Activated naive CD4-positive, alpha-beta T cell treated with anti-CD3 and anti-CD28 coated beads, Interleukin-2, amount 10 ng/mL, durations not matched to agents 7 days and 5 days (primary cell): Measurements from ENCODE around the gene TBC1D22B.
A peak's percentile ranks its signal among the peaks of the same experiment; 100 is the strongest.
"Not testable (repeated sequence)": the region's sequence is repeated elsewhere in the genome, so short reads cannot be mapped to it uniquely, and the experiment has no call there.

Experiments
- CTCF ChIA-PET: fragments of 350-600 bp; sonication (Branson Sonifier 250); formaldehyde crosslinking; loops from one replicate; lab custom pipeline; 2021; ENCODE audit warnings: antibody characterized with exemption; lab: Charles Lee
- DNase-seq: peaks from one replicate; pipeline ENCODE4 v3.0.0-alpha.2; 2020
- H3K27ac Mint-ChIP-seq: one replicate; pipeline ENCODE4 v1.8.0; 2021; ENCODE audit warnings: mild to moderate bottlenecking, moderate library complexity, mixed read lengths
- H3K27me3 Mint-ChIP-seq: one replicate; pipeline ENCODE4 v1.8.0; 2021; ENCODE audit warnings: mild to moderate bottlenecking, mixed read lengths
- H3K36me3 Mint-ChIP-seq: one replicate; pipeline ENCODE4 v1.8.0; 2021; ENCODE audit warnings: mixed read lengths
- H3K4me1 Mint-ChIP-seq: one replicate; pipeline ENCODE4 v1.8.0; 2021; ENCODE audit warnings: mixed read lengths
- H3K4me3 Mint-ChIP-seq: one replicate; pipeline ENCODE4 v1.8.0; 2021; ENCODE audit warnings: mild to moderate bottlenecking, moderate library complexity, mixed read lengths
- H3K9me3 Mint-ChIP-seq: one replicate; pipeline ENCODE4 v1.8.0; 2021; ENCODE audit warnings: mixed read lengths

Gene TBC1D22B

DNA sequence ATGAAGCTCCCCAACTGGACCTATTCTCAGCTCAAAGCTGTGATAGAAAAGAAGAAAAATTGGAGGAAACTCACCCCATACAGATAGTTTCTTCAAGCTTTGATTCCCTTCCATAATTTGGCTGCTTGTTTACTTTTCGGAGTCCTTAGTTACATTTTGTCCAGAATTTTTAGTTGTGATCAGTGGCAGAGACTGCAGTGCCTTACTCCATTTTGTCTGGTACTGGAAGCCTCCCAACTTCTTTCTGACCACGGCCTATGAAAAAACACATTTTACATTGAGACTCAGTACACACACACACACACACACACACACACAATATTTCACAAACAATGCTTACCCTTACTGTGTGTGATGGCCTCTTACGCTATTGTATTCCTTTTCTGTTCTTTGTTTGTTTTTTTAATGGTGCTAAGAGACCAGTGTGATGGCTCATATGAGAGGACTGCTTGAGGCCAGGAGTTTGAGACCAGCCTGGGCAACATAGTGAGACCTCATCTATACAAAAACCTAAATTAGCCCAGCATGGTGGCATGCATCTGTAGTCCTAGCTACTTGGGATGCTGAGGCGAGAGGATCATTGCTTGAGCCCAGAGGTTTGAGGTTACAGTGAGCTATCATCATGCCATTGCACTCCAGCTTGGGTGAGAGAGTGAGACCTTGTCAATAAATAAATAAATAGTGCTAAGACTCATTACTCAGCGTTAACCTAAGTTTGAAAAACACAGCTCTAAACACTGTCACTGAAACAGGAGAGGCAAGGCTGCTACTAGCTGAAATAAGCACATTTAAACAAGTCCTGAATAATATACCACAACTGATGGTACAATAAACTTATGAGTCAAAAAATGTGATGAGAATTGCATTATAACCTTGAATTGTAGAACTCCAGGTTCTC is 82.4 kb downstream of the TBC1D22B start:
- Mint-ChIP-seq H3K36me3 (peaks cover 1% of the 10 kb centered on the region), H3K4me3 (no peak overlapping the region), H3K27me3 (peaks cover 25% of the 10 kb centered on the region), H3K9me3 (no peaks in the 10 kb centered on the region), H3K27ac (no peak overlapping the region), H3K4me1 (no peaks in the 10 kb centered on the region)
- CTCF ChIA-PET = interaction anchor here (0.6 to 1.9 kb wide), 6 partner anchors 9 to 448 kb away, joined by 3 to 4 read pairs (median 3); no protein-coding TSS in a partner anchor
- DNase-seq = no peak

DNA sequence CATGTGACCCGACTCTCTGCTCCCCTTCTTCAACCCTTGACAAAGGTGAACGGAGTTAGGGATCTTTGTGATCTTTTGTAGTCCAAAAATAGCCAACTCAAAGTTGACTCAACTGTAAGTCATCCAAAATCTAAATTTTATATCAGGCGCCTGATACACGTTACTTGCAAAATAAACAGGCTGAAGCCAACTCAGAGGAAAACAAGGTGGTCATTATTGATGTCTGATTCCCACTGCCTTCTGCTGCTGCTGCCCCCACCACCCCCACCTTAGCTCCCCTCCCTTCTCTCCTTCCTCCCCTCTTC is 83.0 kb downstream of the TBC1D22B start:
- CTCF ChIA-PET = interaction anchor here (1.5 kb wide), 2 partner anchors 9 to 351 kb away, joined by 3 to 4 read pairs; no protein-coding TSS in a partner anchor
- Mint-ChIP-seq H3K9me3 (no peaks in the 10 kb centered on the region), H3K4me1 (no peaks in the 10 kb centered on the region), H3K27ac (no peak overlapping the region), H3K27me3 (peaks cover 25% of the 10 kb centered on the region), H3K36me3 (peaks cover 1% of the 10 kb centered on the region), H3K4me3 (no peak overlapping the region)
- no peak for DNase-seq

DNA sequence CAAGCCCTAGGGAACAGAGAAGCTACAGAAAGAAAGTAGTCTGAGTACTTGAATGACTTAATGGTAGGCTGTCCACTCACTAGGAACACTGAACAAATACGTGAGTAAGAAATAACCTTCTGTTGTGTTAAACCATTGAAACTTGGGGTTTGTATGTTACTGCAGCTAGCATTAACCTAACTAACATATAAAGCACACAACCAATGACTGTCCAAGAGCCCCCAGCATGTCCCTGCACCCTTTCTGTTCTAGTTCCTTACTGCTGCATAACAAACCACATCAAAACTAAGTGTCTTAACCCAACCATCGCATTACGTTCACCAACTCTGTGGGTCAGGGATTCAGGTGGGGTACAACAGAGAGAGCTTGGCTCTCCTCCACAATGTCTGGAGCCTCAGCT is 85.7 kb downstream of the TBC1D22B start:
- H3K27ac Mint-ChIP-seq = no peak overlapping the region
- CTCF ChIA-PET = no interaction called here
- H3K4me1 Mint-ChIP-seq = no peaks in the 10 kb centered on the region
- H3K27me3 Mint-ChIP-seq = peaks cover 38% of the 10 kb centered on the region
- no peaks in the 10 kb centered on the region for H3K9me3 Mint-ChIP-seq
- no peaks in the 10 kb centered on the region for H3K36me3 Mint-ChIP-seq
- H3K4me3 Mint-ChIP-seq = no peak overlapping the region
- DNase-seq = no peak

DNA sequence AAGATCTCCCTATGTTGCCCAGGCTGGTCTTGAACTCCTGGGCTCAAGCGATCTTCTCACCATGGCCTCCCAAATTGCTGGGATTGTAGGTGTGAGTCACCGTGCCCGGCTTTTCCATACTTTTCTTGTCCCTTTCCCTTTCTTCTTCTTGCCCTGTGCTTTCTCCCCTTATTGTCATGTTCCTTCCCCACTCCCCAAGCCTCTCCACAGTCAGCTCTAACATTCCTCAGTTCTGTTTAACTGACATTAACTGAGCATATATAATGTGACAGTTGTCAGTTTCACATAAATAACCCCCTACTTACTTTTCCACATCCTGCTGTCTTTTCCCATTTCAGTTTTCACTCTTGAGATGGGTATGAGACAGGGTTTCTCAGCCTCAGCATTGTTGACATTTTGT is 86.7 kb downstream of the TBC1D22B start:
- CTCF ChIA-PET = no interaction called here
- no peaks in the 10 kb centered on the region for H3K4me1 Mint-ChIP-seq
- no peaks in the 10 kb centered on the region for H3K36me3 Mint-ChIP-seq
- H3K27me3 Mint-ChIP-seq = peaks cover 38% of the 10 kb centered on the region
- DNase-seq = no peak
- H3K9me3 Mint-ChIP-seq = no peaks in the 10 kb centered on the region
- no peak overlapping the region for H3K4me3 Mint-ChIP-seq
- no peak overlapping the region for H3K27ac Mint-ChIP-seq

DNA sequence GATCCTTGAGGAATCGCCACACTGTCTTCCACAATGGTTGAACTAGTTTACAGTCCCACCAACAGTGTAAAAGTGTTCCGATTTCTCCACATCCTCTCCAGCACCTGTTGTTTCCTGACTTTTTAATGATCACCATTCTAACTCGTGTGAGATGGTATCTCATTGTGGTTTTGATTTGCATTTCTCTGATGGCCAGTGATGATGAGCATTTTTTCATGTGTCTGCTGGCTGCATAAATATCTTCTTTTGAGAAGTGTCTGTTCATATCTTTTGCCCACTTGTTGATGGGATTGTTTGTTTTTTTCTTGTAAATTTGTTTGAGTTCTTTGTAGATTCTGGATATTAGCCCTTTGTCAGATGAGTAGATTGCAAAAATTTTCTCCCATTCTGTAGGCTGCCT is 88.2 kb downstream of the TBC1D22B start:
- H3K27ac Mint-ChIP-seq, H3K9me3 Mint-ChIP-seq, CTCF ChIA-PET, H3K4me1 Mint-ChIP-seq, H3K4me3 Mint-ChIP-seq, DNase-seq, H3K36me3 Mint-ChIP-seq: not testable (repeated sequence)
- H3K27me3 Mint-ChIP-seq = peaks cover 38% of the 10 kb centered on the region

DNA sequence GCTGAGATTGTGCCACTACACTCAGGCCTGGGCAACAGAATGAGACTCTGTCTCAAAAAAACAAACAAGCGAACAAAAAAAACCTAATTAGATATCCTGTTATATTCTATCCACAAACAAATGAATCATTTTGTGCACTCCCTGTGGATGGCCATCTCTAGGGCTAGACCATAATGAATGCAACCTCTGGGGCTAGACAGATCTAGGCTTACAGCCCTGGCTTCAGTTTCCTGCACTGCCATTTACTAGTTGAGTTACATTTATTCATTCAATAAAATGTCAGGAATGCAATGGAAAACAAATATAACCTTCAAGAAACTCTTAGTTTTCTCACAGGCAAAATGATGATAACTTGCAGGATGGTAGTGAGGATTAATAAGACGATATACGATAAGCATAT is 89.6 kb downstream of the TBC1D22B start:
- H3K9me3 Mint-ChIP-seq = no peaks in the 10 kb centered on the region
- H3K27me3 Mint-ChIP-seq = peaks cover 37% of the 10 kb centered on the region
- DNase-seq = no peak
- H3K4me3 Mint-ChIP-seq = no peak overlapping the region
- no peaks in the 10 kb centered on the region for H3K4me1 Mint-ChIP-seq
- H3K27ac Mint-ChIP-seq = no peak overlapping the region
- H3K36me3 Mint-ChIP-seq = no peaks in the 10 kb centered on the region
- CTCF ChIA-PET = no interaction called here

DNA sequence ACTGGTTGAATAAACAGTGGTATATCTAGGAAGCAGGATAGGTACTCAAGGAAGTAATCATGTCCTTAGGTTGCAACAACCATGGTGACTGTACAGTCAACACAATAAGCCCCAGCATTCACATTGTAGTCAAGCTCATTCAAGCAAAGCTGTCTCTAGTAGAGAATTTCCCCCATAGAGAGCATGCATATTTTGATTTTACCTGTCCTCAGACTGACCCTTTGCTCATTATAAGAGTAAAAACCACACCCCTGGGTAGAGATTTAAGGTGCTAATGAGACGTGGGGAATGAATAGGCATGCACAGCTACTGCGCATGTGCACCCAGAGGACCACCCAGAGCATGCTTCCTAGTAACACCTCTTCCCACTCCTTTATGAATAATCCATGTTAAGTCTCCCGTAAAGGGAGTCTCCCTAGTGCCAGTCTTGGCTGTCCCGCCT is 90.1 kb downstream of the TBC1D22B start:
- H3K9me3 Mint-ChIP-seq = no peaks in the 10 kb centered on the region
- H3K36me3 Mint-ChIP-seq = no peaks in the 10 kb centered on the region
- H3K4me3 Mint-ChIP-seq = no peak overlapping the region
- peaks cover 4% of the 10 kb centered on the region for H3K4me1 Mint-ChIP-seq
- peaks cover 37% of the 10 kb centered on the region for H3K27me3 Mint-ChIP-seq
- CTCF ChIA-PET = no interaction called here
- no peak overlapping the region for H3K27ac Mint-ChIP-seq
- DNase-seq = no peak

DNA sequence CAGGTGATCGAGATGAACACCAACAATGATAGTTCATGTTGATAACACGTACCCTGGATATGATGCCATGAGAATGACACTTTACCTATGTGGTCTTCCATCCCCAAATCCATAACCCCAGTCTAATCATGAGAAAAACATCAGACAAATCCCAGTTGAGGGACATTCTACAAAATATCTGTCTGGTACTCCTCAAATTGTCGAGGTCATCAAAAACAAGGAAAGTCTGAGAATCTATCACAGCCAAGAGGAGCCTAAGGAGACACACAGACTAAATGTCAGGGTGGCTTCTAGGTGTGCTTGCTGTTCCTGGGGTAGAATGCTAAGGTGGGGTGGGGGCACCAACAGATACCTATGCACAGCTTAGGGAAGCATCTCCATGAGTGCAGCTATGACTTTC is 93.5 kb downstream of the TBC1D22B start:
- H3K4me1 Mint-ChIP-seq = peaks cover 28% of the 10 kb centered on the region
- no peaks in the 10 kb centered on the region for H3K9me3 Mint-ChIP-seq
- no peak overlapping the region for H3K4me3 Mint-ChIP-seq
- peaks cover 21% of the 10 kb centered on the region for H3K27me3 Mint-ChIP-seq
- no peak for DNase-seq
- CTCF ChIA-PET = no interaction called here
- peaks cover 5% of the 10 kb centered on the region for H3K36me3 Mint-ChIP-seq
- no peak overlapping the region for H3K27ac Mint-ChIP-seq

DNA sequence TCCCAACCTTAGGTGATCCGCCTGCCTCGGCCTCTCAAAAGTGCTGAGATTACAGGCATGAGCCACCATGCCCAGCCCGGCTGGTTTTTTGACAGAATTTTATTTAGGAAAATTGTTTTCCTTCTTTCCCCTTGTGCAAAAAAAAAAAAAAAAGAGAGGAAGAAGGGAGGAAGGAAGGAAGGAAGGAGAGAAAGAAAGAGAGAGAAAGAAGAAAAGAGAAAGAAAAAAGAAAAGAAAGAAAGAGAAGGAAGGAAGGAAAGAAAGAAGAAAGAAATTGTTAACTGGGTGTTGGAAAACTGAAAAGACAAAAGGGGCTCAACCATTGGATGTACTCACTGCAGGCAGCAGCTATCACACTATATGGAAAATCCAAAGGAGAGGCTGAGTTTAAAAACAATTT is 94.8 kb downstream of the TBC1D22B start:
- H3K4me3 Mint-ChIP-seq = no peak overlapping the region
- H3K27me3 Mint-ChIP-seq = peaks cover 11% of the 10 kb centered on the region
- H3K27ac Mint-ChIP-seq = no peak overlapping the region
- peaks cover 35% of the 10 kb centered on the region for H3K4me1 Mint-ChIP-seq
- H3K9me3 Mint-ChIP-seq = no peaks in the 10 kb centered on the region
- no peak for DNase-seq
- H3K36me3 Mint-ChIP-seq = peaks cover 6% of the 10 kb centered on the region
- CTCF ChIA-PET = interaction anchor here (0.8 kb wide), 1 partner anchor 296 kb away, joined by 3 read pairs; no protein-coding TSS in a partner anchor

DNA sequence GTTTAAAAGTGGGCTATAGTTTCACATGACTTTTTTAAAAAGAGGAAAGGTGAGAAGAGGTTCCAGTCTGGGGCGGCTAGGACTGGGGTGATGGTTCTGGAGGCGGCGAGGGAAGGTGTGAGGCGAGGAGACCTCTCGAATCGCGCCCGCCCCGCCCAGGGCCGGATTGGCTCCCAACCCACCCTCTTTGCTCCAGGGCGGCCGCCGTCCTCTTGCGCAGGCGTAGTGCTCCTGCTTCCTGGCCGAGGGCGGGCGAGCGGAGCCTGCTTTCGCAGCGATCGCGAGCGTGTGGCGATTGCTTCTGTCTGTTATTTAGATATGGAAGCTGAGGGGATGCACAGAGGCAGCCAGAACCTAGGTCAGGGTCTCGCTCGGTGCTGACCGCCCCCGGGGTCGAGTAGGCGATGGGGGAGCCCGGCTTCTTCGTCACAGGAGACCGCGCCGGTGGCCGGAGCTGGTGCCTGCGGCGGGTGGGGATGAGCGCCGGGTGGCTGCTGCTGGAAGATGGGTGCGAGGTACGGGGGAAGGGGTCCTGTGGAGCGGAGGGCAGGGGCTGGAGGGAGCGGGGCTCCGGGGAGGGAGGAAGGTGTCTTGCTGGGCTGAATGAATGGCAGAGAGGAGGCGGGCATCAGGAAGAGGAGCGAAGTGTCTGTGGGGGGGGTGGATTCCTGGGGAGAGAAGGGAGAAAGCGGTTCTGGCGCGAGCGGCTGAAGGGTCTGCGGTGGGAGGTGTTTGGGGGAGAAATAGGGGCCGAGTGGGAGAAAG is 96.4 kb downstream of the TBC1D22B start, which contains the start of gene RNF8:
RNF8 (plus strand) TSS at position 223 of the 765 bp plus-strand sequence; CDS start at position 405, 182 bp downstream.
- Mint-ChIP-seq H3K9me3 (no peaks in the 10 kb centered on the region), H3K36me3 (peaks cover 9% of the 10 kb centered on the region), H3K4me1 (peaks cover 35% of the 10 kb centered on the region), H3K27ac (peak within 1 kb of the TSS; percentile 88), H3K27me3 (peaks cover 8% of the 10 kb centered on the region), H3K4me3 (peak within 1 kb of the TSS; percentile 93)
- DNase-seq = peak; percentile 94
- CTCF ChIA-PET = no interaction called here

DNA sequence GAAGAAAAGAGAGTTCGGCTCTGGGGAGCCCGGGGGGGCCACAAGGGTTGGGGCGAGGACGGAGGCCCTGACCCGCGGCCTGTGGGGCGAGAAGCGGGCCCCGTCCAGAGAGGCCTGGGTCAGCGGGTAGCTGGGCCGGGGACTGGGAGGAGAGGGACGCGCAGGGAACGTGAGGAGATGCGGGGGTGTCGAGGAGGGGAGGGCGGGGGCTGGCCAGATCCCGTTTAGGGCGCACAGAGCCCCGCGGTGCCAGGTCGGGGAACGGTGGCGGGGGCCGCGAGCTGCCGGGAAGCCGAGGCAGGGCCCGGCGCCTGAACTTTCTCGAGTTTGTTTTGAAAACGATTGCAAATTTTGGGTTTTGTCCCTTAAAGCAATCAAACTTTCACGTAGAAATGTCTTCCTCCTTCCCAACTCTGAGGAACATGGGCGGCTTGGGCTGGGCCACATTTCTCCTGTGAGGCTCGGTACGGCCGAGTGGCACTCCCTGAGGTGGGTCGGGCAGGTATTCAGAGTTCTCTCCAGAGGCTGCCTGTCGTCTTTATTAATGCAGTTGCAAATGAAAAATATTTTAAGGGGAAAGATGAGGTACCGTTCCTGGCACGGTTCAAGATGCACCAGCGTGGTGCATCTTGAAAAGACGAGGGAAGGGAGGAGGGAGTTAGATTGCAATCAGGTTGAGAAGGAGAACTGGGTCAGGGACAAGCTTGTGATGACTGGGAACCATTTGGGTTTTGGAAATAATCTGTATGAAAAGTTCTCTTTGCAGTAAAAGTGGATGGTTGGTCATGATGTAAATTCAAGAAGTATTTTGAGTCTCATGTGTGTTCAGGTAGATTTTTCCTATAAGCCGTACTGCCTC is 97.2 kb downstream of the TBC1D22B start:
- peak; percentile 43 for DNase-seq
- peaks cover 9% of the 10 kb centered on the region for H3K36me3 Mint-ChIP-seq
- H3K4me1 Mint-ChIP-seq = peaks cover 35% of the 10 kb centered on the region
- peak overlapping the region; percentile 93 for H3K4me3 Mint-ChIP-seq
- H3K27ac Mint-ChIP-seq = peak overlapping the region; percentile 88
- no peaks in the 10 kb centered on the region for H3K9me3 Mint-ChIP-seq
- H3K27me3 Mint-ChIP-seq = peaks cover 8% of the 10 kb centered on the region
- CTCF ChIA-PET = interaction anchor here (0.7 kb wide), 1 partner anchor 312 kb away, joined by 3 read pairs; no protein-coding TSS in a partner anchor

DNA sequence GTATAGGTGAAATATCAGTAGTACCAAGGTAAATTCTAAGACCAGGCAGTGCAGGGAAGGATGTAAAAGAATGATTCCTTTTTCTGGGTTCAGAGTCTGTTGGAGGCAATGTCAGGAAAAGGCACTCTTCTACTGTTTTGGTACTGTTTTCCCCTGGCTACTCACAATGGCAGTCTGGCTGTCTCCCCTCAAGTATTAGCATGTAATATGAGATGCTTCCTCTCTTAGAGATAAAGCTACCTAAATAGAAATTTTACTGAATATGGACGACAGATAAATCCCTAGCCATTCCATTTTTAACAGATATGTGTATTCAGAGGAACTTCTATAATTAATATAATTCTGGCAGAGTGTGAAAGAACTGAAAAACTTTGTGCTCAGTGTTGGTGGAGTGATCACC is 99.7 kb downstream of the TBC1D22B start:
- CTCF ChIA-PET = no interaction called here
- H3K27me3 Mint-ChIP-seq = peaks cover 5% of the 10 kb centered on the region

DNA sequence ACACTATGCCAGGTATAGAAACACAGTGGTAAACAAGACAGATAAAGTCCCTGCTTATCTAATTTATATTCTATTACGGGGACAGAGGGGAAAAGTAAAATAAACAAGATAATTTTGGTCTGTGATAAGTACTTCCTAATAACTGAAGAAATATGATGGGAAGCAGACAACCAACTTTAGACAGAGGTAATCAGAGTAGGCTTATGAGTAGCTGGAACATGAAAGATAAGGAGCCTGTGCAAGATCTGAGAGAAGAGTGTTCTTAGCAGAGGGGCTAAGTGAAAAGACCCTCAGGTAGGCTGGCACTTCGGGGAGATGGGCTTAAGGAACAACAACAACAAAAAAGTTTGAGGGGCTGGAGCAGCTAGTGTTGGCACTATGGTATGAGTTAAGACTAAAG is 100.3 kb downstream of the TBC1D22B start:
- peaks cover 22% of the 10 kb centered on the region for H3K36me3 Mint-ChIP-seq
- H3K4me1 Mint-ChIP-seq = peaks cover 31% of the 10 kb centered on the region
- H3K27ac Mint-ChIP-seq = no peak overlapping the region
- CTCF ChIA-PET = no interaction called here
- H3K27me3 Mint-ChIP-seq = peaks cover 5% of the 10 kb centered on the region
- no peaks in the 10 kb centered on the region for H3K9me3 Mint-ChIP-seq
- DNase-seq = no peak
- no peak overlapping the region for H3K4me3 Mint-ChIP-seq

More for the DNA sequence above, 99.7 kb downstream of the TBC1D22B start:
- no peaks in the 10 kb centered on the region for H3K9me3 Mint-ChIP-seq
- no peak overlapping the region for H3K4me3 Mint-ChIP-seq
- H3K36me3 Mint-ChIP-seq = peaks cover 19% of the 10 kb centered on the region
- H3K4me1 Mint-ChIP-seq = peaks cover 35% of the 10 kb centered on the region
- no peak overlapping the region for H3K27ac Mint-ChIP-seq
- no peak for DNase-seq

DNA sequence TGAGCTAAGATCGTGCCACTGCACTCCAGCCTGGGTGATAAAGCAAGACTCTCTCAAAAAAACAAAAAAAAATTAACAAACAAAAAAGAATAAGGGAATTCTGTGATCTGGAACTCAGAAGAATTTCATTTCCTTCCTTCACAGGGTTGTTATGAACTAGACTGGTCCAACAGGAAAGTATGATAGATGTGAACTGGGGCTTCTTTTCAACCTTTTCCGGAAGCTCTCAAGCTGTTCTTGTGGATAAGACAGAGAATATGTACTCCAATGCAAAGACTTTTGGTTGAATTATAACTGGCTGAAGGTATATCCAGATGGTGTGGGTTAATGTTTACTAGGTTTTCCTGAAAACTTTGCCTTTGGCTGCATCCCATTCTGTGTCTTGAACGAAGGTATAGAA is 101.5 kb downstream of the TBC1D22B start:
- Mint-ChIP-seq H3K36me3 (peaks cover 22% of the 10 kb centered on the region), H3K4me1 (peaks cover 22% of the 10 kb centered on the region), H3K9me3 (no peaks in the 10 kb centered on the region), H3K27ac (no peak overlapping the region), H3K4me3 (no peak overlapping the region), H3K27me3 (peaks cover under 1% of the 10 kb centered on the region)
- CTCF ChIA-PET = no interaction called here
- DNase-seq = no peak
